Putamen (tissue), 1 donor: Measurements from ENCODE around the gene MOSMO.

Experiments
- DNase-seq: peaks from one replicate; pipeline ENCODE4 v3.0.0-alpha.2; 2016; ENCODE audit warnings: low spot score

The MOSMO gene

DNA sequence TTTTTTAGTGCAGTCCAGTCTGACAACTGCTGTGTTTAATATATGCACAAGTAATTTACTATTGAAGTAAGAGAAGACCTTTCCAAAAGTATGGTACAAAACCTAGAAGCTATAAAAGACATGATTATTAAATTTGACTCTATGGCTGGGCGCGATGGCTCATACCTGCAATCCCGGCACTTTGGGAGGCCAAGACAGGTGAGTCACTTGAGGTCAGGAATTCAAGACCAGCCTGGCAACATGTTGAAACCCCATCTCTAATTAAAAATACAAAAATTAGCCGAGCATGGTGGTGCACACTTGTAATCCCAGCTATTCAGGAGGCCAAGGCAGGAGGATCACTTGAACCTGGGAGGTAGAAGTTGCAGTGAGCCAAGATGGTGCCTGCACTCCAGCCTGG is 43.1 kb downstream of the MOSMO start:
- DNase-seq: no peak

DNA sequence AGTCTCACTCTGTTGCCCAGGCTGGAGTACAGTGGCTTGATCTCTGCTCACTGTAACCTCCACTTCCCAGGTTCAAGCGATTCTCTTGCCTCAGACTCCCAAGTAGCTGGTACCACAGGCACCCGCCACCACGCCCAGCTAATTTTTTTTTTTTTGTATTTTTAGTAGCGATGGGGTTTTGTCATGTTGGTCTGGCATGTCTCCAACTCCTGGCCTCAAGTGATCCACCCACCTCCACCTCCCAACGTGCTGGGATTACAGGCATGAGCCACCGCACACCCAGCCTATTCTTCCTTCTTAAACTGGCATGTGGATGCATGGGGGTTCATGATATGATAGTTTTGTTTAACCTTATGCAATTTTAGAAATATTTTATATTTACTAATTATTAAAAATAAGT is 45.1 kb downstream of the MOSMO start:
- DNase-seq: no peak

DNA sequence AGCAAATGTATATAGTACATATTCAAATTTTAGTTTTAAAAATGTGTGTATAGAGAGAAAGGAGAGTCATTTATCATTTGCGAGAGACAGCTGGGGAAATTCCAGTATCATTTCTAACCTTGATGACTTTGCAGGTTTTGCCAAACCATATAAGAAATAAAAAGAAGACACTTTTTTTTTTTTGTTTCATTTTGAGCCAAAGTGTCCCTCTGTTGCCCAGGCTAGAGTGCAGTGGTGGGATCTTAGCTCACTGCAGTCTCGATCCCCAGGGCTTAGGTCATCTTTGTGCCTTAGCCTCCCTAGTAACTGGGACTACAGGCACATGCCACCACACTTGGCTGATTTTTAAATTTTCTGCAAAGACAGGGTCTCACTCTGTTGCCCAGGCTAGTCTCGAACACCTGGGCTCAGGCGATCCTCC is 46.0 kb downstream of the MOSMO start:
- DNase-seq: no peak

DNA sequence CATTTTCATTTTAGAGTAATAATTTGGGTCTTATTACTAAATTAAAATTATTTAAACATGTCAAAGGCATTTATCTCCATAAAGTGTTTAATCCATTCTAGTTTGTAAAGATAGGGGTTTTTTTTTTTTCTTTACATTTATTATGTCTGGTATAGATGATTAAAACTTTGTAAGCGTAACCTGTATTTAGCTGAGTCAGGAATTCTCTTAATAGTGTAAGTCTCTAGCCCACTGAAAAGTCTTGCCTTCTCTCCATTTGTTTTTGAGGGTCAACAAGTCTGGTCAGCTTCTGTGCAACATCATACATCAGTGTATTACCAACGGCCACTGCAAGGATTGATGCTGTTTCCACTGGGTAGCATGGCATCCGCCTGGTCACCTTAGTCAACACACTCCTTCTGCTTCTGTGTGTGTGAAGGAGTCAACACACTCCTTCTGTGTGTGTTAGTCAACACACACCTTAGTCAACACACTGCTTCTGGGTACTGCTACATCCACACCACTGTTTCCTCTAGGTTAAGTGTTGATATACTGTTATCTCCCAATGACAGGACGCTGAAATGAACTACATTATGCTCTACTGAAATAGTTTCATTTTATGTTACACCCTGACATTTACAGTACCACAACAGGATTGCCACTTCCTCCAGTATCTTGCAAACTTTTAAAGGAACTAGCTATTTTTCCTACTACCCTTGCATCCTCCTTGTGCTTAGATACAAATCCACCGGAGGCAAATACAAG is 47.1 kb downstream of the MOSMO start:
- no peak for DNase-seq

DNA sequence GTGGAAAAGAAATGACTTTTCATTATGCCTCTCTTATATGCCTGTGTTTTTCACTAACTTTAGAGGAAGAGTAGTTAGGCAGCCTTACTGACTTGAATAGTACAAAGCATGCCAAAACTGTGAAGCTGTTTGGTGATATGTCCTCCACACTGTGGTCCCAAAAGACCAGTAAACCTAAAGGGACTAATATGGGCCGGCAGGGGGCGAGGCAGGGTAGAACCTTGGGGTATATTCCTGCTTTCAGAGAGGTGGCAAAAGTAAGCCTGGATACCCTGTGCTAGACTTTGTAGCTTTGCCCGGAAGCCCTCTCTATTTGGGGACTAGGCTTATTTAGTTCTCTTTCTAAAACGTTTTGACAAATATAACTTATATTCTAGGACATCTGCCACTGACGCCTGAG is 48.0 kb downstream of the MOSMO start:
- no peak for DNase-seq

DNA sequence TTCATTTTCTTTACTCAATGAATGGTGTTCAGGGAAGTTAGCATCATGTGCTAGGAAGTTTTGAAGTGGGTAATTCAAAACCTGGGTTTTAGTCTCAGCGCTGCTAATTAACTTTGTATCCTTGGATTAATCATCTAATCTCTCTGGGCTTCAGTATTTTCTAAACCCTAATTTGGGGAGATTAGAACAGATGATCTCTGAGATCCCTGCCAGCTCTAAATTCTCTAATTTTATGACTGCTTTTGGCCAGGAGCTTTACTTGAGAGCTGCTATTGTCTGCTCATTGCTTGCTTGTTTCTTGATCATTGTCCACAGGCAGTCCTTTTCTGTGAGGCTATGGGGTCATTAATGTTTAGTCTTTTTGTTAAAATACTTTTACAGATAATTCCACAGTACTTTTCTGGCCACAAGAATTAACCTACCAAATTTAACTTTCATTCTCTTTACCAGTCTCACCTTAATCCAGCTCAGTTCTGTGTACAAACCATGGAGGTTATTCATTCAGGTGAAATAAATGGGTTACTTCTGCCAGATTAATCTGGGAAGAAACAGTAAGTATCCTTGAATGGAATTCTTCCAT is 56.1 kb downstream of the MOSMO start:
- no peak for DNase-seq

DNA sequence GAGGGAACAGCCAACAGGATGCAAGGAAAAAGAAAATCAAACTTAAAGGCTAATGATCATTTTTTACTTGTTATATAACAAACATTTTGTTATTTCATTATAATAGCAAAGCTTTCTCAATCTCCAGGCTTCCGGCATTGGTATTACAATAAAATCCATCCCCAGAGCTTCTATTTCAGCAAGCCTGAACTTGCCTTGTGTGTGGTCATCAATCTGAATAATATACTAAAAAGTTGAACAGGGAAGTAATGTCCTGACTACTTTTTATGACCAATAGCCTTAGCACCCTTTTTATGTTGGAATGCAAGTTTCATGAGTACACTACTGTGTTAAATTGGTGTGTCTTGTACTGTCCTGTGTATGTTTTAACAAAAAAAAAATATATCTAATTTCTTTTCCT is 57.3 kb downstream of the MOSMO start:
- DNase-seq: no peak

DNA sequence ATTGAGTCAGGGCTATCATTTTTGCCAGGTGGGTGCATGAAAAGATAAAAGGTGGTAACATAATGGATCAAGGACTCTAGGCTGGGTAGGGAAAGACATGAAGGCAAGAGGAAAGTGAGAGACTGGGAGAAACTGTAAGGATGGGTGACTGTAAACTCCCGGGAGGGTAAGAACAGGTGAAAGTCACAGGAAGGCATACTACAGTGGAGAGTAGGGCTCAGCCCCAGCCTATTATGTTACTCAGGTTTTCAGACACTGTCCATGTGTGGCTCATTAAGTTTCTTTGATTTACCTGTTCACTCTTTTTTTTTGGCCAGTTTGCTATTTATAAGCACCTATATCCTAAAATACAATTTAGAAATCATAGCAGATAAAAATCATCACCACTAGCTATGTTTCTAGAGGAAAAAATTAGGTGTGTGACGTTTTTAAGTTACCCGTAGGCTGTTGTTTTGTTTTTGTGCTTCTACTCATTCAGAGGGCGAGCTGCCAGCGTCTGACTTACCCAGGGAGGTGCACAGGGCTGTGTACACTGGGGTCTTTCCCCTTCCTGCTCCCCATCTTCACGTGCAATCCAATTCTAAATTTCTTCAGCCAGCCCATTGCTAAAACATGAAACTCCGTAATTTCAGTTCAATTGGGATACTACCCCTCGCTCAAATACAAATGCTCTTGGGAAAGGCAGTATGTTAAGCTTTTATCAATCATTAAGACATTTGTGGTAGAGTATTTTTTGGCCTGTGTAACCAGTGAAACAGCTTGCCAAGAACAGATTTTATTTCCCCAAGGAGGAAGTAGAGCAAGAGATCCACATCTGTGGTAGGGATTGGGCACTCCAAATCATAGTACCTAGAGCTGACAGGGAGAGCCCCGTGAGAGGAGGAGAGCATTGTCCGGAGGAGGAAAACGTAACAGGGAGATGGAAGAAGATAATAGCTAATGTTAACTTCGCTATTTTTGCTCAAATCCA is 62.7 kb downstream of the MOSMO start:
- no peak for DNase-seq

DNA sequence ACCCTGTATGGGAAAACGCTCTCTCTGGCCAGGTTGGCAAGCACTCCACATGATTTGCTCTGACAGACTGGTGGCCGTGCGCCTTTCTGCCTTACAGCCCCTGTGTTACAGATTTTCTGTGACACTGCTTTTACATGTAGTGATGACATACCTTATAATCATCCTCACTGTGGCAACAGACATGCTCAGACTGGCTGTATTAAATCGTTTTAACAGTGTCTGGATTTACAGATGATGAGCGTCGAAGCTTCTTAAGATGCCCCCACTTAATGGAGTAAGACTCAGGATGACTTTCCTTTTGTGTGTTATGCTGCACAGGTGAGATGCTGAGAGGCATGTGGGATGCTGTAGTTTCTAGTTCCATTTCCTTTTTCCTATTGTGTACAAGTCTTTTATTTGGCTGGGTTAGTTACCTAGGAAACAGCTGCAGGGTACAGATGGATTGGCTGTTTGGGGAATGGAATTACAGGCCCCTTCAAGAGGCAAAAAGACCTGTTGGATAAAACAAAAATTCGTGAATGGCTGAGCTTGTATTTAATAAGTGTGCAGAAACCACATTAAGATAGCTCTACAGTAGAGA is 63.5 kb downstream of the MOSMO start:
- no peak for DNase-seq

DNA sequence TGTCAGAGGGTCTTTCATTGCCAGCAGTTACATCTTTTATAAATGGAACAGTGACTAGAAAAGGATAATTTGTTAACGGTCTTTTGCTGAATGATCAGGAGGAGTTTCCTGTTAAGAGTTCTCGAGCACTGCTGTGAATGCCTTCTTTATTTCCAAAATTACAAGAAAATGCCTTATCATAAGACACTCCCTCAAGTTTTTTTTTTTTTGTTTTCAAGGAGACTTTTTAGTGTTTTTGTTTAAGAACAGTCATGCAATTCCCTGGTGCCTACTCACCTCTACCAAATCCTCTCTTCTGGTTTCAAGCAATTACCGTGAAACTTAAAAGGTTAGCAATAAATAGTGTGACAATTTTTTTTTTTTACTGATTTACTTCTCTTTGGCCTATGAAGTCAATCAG is 65.4 kb downstream of the MOSMO start:
- DNase-seq: no peak

DNA sequence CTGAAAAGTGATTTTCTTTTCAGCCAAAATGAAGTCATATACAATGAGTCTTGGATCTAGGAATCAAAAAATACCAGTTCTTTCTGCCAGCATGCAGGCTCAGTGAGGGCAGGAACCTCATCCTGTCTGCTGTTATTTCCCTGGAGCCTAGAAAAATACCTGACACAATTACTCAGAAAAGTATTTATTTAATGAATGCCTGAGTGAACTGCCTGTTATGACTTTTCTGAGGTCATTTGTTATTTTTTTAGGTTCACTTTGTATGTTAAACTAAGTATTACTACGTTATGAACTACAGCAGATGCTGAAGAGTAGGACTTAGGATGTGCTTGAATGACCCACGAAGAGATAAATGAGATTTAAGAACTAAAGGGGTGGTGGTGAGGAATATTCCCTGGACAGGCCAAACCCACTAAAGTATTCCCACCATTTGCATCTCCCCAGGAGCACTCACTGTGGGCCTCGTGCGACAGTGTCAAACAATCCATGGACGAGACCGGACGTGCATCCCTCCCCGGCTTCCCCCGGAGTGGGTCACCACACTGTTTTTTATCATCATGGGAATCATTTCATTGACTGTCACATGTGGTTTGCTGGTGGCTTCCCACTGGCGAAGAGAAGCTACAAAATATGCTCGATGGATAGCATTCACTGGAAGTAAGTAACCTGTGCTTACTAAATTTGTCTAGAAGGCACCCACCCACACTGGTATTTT is 67.3 kb downstream of the MOSMO start:
- DNase-seq: no peak

DNA sequence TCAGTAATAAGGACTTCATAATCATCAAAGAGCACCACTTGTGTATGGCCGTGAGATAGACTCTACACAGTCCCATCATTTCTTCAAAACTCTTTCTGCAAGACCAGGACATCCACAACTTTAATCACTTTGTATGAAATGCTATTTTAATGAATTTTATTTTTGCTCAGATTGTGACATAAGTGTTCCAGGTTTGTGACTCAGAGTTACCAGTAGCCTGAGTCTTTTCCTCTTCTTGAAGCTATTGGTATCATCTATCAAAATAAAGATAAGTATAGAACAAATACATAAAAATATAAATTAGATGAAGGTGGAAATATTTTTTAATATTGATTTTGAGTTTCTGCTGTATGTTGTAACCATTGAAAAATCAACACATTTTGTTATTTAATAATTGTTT is 67.9 kb downstream of the MOSMO start:
- DNase-seq: no peak

DNA sequence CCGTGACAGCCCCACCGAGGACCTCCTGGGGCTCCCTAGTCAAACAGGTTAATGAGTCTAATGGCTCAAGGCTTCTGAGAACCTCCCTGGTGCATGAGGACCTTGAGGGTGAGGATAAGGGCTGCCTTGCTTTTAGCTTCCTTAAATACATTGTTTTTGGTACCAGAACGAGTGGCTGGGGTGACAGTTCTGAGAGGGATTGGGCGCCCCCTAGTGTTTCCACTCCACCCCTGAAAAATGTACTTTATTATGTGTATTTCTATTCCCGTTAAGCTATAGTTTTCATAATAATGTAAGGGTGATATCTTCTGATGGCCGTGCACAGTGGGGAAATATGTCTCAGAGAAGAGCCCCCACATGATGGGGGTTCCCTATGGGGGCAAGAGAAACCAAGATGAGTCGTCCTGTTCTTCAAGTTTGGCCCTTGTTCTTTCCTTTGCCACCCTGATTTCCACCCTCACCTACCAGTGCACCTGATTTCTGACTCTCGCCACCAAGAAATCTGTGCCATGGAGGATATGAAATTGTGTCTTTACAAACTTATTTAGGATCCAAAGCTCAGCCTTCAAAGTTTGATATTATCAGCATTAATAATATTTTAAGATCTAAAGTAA is 69.9 kb downstream of the MOSMO start:
- DNase-seq: peak; percentile 30

DNA sequence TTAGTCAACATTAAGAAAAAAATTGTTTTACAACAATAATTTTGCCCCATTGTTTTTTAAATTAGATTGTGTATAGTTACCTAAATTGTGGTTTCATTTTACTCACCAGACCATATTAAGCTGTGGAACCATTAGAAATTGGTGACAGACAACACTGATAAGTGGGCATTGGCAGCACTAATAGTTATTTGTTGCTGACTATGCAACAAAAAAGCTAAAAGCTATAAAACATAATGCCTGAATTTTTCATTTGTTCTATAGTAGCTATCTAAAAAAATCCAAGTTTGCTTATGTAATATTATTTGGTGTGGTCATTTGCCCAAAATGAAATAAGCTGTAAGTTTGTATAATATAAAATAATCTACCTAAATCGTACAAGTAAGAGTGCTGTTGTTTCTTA is 70.7 kb downstream of the MOSMO start:
- no peak for DNase-seq

DNA sequence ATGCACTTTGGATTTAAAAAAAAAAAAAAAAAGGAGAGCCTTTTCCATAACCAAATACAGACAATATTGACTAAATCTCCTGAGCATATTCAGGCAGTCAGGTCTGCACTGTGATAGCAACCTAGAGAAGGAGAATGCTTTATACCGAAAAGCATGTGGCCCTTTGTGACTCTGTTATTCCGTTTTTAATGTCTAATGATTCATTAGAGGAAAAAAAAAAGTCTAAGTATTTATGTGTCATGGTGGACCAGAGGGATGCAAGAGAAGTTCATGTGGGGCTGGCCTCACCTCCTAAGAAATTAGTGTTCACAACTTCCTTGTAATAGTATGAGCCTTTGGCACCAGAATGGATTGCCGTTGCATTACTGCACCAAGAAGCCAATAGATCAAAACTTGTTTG is 73.1 kb downstream of the MOSMO start:
- no peak for DNase-seq

DNA sequence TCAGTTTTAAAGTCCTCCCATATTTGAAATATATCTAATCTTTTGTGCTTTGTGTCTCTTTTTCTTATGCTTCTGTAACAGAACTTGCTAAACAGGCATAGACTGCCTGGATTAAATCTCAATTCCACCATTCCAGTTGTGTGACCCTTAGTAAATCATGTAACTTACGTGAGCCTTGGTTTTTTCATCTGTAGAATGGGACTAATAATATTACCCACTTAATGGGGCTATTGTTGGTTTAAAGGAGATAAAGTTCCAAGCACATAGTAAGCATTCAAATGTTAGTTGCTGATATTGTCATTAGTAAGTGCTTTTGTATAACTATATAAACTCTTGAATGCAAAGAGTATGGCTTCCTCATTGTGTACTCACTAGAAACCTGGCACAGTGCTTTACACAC is 78.5 kb downstream of the MOSMO start:
- no peak for DNase-seq

DNA sequence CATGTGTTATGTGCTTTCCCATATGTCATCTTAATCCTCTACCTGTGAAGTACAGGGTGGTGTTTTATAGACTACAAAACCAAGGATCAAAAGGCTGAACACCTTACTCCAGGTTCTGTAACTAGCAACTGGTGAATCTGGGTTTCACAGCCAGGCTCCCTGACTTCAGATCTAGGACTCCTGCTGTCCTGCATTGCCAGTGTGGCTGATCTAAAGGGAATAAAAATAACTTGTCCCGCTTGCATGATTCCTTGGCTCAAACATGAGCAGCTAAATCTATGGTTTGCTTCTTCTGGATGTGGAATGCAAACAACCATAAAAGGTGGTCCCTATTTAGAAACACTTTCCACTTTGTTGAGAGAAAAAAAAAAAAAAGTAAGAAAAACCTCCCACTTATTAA is 80.7 kb downstream of the MOSMO start:
- no peak for DNase-seq

DNA sequence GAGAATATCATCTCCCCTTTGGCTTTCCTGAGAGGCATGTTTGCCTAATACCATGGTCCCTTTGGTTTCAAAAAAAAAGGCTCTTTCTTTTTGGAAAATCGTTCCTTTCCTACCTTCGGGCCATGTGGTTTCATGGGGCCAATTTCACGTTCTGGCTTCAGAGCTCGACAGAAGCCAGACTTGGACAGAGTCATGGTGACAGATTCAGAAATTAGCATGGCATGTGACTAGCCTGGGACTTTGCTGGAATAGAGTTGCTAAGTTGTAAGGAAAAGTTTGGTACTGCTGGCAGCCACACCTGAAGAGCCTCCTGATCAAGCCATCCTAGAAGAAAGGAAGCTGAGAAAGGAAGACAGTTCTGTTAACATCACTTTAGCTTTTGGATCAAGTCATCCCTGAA is 82.0 kb downstream of the MOSMO start:
- no peak for DNase-seq

DNA sequence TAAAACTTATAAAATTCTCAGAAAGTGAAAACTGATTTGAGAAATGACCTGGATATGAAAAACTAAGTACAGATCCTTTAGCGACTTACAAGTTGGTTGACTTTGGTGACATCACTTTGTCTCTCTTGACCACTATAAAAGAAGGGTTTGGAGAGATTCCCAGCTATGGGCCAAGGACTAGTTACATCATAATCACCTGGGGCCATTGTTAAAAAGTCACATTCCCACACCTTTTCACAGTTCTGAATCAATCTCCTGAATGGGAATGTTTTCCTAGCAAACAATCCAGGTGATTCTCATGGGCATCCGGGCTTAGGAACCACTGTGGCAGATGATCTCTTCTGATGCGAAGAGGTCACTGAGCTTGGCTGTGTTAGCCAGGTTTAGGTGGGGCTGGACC is 83.8 kb downstream of the MOSMO start:
- DNase-seq: no peak

DNA sequence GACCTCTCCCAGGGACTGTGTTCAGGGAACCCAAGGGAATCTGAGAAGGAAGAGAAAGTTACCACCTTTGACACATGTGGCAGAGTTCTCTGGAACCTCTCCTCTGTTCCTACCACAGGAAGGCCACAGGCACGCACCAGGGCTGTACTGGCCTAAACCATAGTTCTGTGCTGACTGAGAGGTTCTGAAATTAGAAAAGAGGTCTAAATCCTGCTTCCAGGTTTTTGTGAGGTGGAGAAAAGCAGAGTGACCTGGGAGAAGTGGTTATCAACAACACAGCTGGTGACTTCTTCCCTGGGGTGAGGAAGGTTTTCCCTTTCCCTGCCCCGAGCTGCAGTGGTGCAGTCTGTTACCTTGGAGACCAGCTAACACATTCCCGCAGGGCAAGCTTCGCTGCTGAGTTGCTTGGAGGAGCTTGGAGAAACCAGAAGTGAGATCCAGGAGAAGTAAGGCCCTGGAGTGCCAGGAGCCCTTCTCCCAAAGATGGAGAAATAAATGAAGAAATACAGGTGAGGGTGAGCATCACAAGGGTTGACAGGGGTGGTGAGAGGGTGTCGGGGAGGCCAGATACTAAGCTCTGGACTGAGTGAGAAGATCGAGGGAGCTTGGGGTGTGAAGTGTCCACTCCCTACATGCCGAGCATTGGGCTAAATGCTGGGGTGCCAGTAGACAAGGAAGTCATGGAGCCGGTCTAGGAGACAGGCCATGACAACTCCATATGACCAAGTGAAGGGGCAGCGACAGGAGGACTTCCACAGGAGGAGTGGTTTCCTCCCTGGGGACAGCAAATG is 84.4 kb downstream of the MOSMO start, which contains the start of gene VWA3A:
TSS of gene VWA3A (plus strand) at position 399 of the 791 bp plus-strand sequence. CDS start at position 496, 97 bp downstream.
- DNase-seq: peak; percentile 28

DNA sequence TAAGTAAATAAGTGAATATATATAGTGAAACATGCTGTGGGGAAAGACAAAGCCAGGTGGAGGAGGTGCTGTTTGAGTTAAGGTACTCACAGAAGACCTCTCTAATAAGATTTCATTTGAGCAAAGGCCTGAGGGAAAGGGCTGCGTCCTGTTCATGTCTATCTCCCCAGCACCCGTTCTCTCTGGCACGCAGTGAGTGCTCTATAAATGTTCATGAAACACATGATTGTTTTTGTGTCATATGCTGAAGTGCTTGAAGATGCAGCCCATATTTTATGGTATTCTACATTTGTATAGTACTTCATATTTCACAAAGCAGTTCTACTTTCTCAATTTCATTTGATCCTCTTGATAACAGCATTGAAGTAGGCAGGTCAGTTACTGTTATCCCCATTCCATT is 85.4 kb downstream of the MOSMO start:
- DNase-seq: no peak
